ENCODE data around the gene NHLRC2. TPM values are rescaled to one million over a fixed set of nuclear protein-coding genes. Genes with fewer than 3 reads are reported as not detected.

Gene NHLRC2
- total RNA-seq, 1 donor from 2014 or later = 23.5 TPM

GRCh38 chr10:113894581-113894980, 40.1 kb downstream of the NHLRC2 start:
- no peak overlapping the region for H3K4me3 Mint-ChIP-seq (ENCODE audit: unreplicated experiment)
- H3K4me1 Mint-ChIP-seq (ENCODE audit: low read depth, unreplicated experiment) = no peaks in the 10 kb centered on the region
- no peak for TF ChIP-seq CTCF (IDR thresholded peaks at IDR 0.05; ENCODE audit: partially characterized antibody, unreplicated experiment)
- H3K27ac Mint-ChIP-seq (ENCODE audit: unreplicated experiment) = no peak overlapping the region
- no peaks in the 10 kb centered on the region for H3K27me3 Mint-ChIP-seq (ENCODE audit: unreplicated experiment)
- DNase-seq = no peak
- peaks cover 6% of the 10 kb centered on the region for H3K36me3 Mint-ChIP-seq (ENCODE audit: unreplicated experiment)
- H3K9me3 Mint-ChIP-seq (ENCODE audit: unreplicated experiment) = no peaks in the 10 kb centered on the region

GRCh38 chr10:113895018-113895417, 40.6 kb downstream of the NHLRC2 start:
- no peak overlapping the region for H3K4me3 Mint-ChIP-seq (ENCODE audit: unreplicated experiment)
- H3K4me1 Mint-ChIP-seq (ENCODE audit: low read depth, unreplicated experiment) = no peaks in the 10 kb centered on the region
- no peaks in the 10 kb centered on the region for H3K9me3 Mint-ChIP-seq (ENCODE audit: unreplicated experiment)
- peaks cover 6% of the 10 kb centered on the region for H3K36me3 Mint-ChIP-seq (ENCODE audit: unreplicated experiment)
- H3K27ac Mint-ChIP-seq (ENCODE audit: unreplicated experiment) = no peak overlapping the region
- TF ChIP-seq CTCF (IDR thresholded peaks at IDR 0.05; ENCODE audit: partially characterized antibody, unreplicated experiment) = no peak
- H3K27me3 Mint-ChIP-seq (ENCODE audit: unreplicated experiment) = no peaks in the 10 kb centered on the region
- DNase-seq = no peak

- no peaks in the 10 kb centered on the region for H3K27me3 Mint-ChIP-seq (ENCODE audit: unreplicated experiment)
- H3K4me3 Mint-ChIP-seq (ENCODE audit: unreplicated experiment) = no peak overlapping the region
- no peaks in the 10 kb centered on the region for H3K4me1 Mint-ChIP-seq (ENCODE audit: low read depth, unreplicated experiment)
- H3K9me3 Mint-ChIP-seq (ENCODE audit: unreplicated experiment) = no peaks in the 10 kb centered on the region
- DNase-seq = no peak
- H3K27ac Mint-ChIP-seq (ENCODE audit: unreplicated experiment) = no peak overlapping the region
- TF ChIP-seq CTCF (IDR thresholded peaks at IDR 0.05; ENCODE audit: partially characterized antibody, unreplicated experiment) = no peak
- H3K36me3 Mint-ChIP-seq (ENCODE audit: unreplicated experiment) = peaks cover 6% of the 10 kb centered on the region
Observed at GRCh38 chr10:113897693-113898618, 43.5 kb downstream of the NHLRC2 start.

GRCh38 chr10:113899952-113900598, 45.6 kb downstream of the NHLRC2 start:
- no peaks in the 10 kb centered on the region for H3K4me1 Mint-ChIP-seq (ENCODE audit: low read depth, unreplicated experiment)
- no peaks in the 10 kb centered on the region for H3K9me3 Mint-ChIP-seq (ENCODE audit: unreplicated experiment)
- no peak for TF ChIP-seq CTCF (IDR thresholded peaks at IDR 0.05; ENCODE audit: partially characterized antibody, unreplicated experiment)
- H3K27me3 Mint-ChIP-seq (ENCODE audit: unreplicated experiment) = no peaks in the 10 kb centered on the region
- no peak for DNase-seq
- H3K27ac Mint-ChIP-seq (ENCODE audit: unreplicated experiment) = no peak overlapping the region
- H3K4me3 Mint-ChIP-seq (ENCODE audit: unreplicated experiment) = no peak overlapping the region
- H3K36me3 Mint-ChIP-seq (ENCODE audit: unreplicated experiment) = peaks cover 5% of the 10 kb centered on the region

- Mint-ChIP-seq H3K4me3 (ENCODE audit: unreplicated experiment) (no peak overlapping the region), H3K36me3 (ENCODE audit: unreplicated experiment) (no peaks in the 10 kb centered on the region), H3K9me3 (ENCODE audit: unreplicated experiment) (no peaks in the 10 kb centered on the region), H3K27ac (ENCODE audit: unreplicated experiment) (no peak overlapping the region), H3K27me3 (ENCODE audit: unreplicated experiment) (no peaks in the 10 kb centered on the region), H3K4me1 (ENCODE audit: low read depth, unreplicated experiment) (no peaks in the 10 kb centered on the region)
- no peak for DNase-seq
- TF ChIP-seq CTCF (IDR thresholded peaks at IDR 0.05; ENCODE audit: partially characterized antibody, unreplicated experiment) = no peak
Observed at GRCh38 chr10:113905756-113906155, 51.3 kb downstream of the NHLRC2 start.
